Measurements from ENCODE around the gene UROC1. TPM values are rescaled to one million over a fixed set of nuclear protein-coding genes. Genes with fewer than 3 reads are reported as not detected.
A peak's percentile ranks its signal among the peaks of the same experiment; 100 is the strongest.

Gene UROC1
- total RNA-seq, 1 experiment from 2014 or later: not detected

DNA sequence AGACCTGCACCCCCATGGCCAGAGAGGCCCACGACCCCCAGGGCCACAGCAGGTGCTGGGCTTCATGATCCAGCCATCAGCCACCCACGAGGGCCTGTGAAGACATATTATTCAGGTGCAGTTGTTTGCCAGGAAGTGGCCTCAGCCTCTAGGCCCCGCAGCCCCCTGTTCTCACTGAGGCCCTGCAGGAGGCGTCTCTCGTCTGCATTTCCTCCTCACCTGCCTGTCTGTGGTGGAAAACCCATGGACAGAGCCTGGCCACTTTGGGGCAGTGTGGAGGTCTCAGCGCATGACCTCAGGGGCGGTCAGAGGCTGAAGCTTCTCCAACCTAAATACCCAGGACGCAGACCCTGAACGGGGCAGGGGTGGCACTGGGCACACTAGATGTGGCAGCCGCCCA, 18.6 kb downstream of the UROC1 start:
- no peak overlapping the region for H3K4me3 Mint-ChIP-seq (ENCODE audit: unreplicated experiment)
- no peaks in the 10 kb centered on the region for H3K9me3 Mint-ChIP-seq (ENCODE audit: unreplicated experiment)
- Histone ChIP-seq H3K9me3 (no peaks in the 10 kb centered on the region), H3K27me3 (replicated peaks; ENCODE audit: control insufficient read depth, insufficient read depth, low read length) (no peaks in the 10 kb centered on the region), H3K4me3 (ENCODE audit: low read depth, low read length) (no peak overlapping the region), H3K4me1 (no peaks in the 10 kb centered on the region), H3K36me3 (ENCODE audit: control insufficient read depth, insufficient read depth, low read length) (no peaks in the 10 kb centered on the region)
- no peaks in the 10 kb centered on the region for H3K4me1 Mint-ChIP-seq (ENCODE audit: low read depth, unreplicated experiment)
- H3K27ac Mint-ChIP-seq (ENCODE audit: unreplicated experiment): no peak overlapping the region
- intact Hi-C loops (cut with micrococcal nuclease; ENCODE audit: unreplicated experiment): no loop called here
- H3K36me3 Mint-ChIP-seq (ENCODE audit: insufficient read depth, unreplicated experiment): no peaks in the 10 kb centered on the region
- no TSS peak for BruUV-seq (replicated peaks)
- ChIA-PET POLR2A (no interaction called here), CTCF (interaction anchor here (0.7 kb wide), 1 partner anchor 11 kb away, joined by 3 read pairs; no protein-coding TSS in a partner anchor)
- TF ChIP-seq, protein P1, sequence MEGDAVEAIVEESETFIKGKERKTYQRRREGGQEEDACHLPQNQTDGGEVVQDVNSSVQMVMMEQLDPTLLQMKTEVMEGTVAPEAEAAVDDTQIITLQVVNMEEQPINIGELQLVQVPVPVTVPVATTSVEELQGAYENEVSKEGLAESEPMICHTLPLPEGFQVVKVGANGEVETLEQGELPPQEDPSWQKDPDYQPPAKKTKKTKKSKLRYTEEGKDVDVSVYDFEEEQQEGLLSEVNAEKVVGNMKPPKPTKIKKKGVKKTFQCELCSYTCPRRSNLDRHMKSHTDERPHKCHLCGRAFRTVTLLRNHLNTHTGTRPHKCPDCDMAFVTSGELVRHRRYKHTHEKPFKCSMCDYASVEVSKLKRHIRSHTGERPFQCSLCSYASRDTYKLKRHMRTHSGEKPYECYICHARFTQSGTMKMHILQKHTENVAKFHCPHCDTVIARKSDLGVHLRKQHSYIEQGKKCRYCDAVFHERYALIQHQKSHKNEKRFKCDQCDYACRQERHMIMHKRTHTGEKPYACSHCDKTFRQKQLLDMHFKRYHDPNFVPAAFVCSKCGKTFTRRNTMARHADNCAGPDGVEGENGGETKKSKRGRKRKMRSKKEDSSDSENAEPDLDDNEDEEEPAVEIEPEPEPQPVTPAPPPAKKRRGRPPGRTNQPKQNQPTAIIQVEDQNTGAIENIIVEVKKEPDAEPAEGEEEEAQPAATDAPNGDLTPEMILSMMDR (IDR thresholded peaks at IDR 0.05; ENCODE audit: insufficient read depth in 1 of 2, low read depth in 1 of 2, low read length in 1 of 2, severe bottlenecking in 1 of 2, unreplicated experiment in 1 of 2): peak in 1 of 2 experiments; percentile 28
- H3K27me3 Mint-ChIP-seq (ENCODE audit: insufficient read depth, unreplicated experiment): no peaks in the 10 kb centered on the region
- DNase-seq: no peak

DNA sequence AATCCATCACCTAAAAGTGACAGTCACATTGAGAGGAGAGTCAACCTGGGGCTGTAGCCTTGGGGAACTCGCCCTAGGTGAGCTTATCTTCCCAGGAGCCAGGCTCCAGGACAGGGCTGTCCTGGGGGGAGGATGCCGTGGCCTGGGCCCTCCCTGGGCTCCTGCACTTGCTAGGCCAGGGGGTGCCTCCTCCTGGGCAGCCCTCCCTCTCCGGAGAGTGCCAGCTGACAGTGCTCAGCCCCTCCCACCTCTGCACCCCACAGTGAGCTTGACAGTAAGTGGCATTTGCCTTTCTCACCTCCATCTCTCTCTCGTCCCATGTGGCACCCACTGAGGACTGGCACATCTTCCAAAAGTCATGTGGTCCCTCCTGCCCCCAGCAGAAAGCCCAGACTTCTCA, 19.1 kb downstream of the UROC1 start:
- BruUV-seq (replicated peaks): no TSS peak
- H3K27me3 Mint-ChIP-seq (ENCODE audit: insufficient read depth, unreplicated experiment): no peaks in the 10 kb centered on the region
- H3K9me3 ChIP-seq: no peaks in the 10 kb centered on the region
- H3K4me3 ChIP-seq (ENCODE audit: low read depth, low read length): no peak overlapping the region
- DNase-seq: no peak
- POLR2A ChIA-PET: no interaction called here
- no peaks in the 10 kb centered on the region for H3K4me1 ChIP-seq
- H3K9me3 Mint-ChIP-seq (ENCODE audit: unreplicated experiment): no peaks in the 10 kb centered on the region
- H3K4me3 Mint-ChIP-seq (ENCODE audit: unreplicated experiment): no peak overlapping the region
- TF ChIP-seq, protein P1 (IDR thresholded peaks at IDR 0.05; ENCODE audit: insufficient read depth in 1 of 2, low read depth in 1 of 2, low read length in 1 of 2, severe bottlenecking in 1 of 2, unreplicated experiment in 1 of 2): no peak
- H3K27ac Mint-ChIP-seq (ENCODE audit: unreplicated experiment): no peak overlapping the region
- intact Hi-C loops (cut with micrococcal nuclease; ENCODE audit: unreplicated experiment): no loop called here
- H3K36me3 Mint-ChIP-seq (ENCODE audit: insufficient read depth, unreplicated experiment): no peaks in the 10 kb centered on the region
- CTCF ChIA-PET: interaction anchor here (0.7 kb wide), 1 partner anchor 11 kb away, joined by 3 read pairs; no protein-coding TSS in a partner anchor
- H3K36me3 ChIP-seq (ENCODE audit: control insufficient read depth, insufficient read depth, low read length): no peaks in the 10 kb centered on the region
- no peaks in the 10 kb centered on the region for H3K4me1 Mint-ChIP-seq (ENCODE audit: low read depth, unreplicated experiment)
- H3K27me3 ChIP-seq (replicated peaks; ENCODE audit: control insufficient read depth, insufficient read depth, low read length): no peaks in the 10 kb centered on the region

DNA sequence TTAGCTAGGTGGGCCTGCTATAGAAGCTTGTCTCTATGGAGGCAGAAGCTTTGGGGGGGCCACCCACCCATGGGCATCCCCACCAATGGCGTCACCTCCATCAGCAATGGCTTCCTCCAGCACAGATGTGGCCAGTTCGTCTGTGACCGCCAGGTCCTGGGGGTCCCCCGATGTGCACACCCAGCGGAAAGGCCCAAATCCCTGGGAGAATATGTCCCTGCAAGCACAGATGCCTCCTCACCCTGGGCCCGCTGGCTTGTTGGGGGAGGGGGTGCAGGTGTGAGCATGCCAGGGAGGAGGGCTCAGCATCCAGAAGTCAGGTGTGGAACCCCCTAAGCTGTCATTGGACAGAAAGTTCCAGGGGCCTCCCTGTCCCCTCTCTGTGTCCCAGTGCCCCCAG, 19.6 kb downstream of the UROC1 start:
- intact Hi-C loops (cut with micrococcal nuclease; ENCODE audit: unreplicated experiment): no loop called here
- Mint-ChIP-seq H3K4me3 (ENCODE audit: unreplicated experiment) (no peak overlapping the region), H3K36me3 (ENCODE audit: insufficient read depth, unreplicated experiment) (no peaks in the 10 kb centered on the region), H3K4me1 (ENCODE audit: low read depth, unreplicated experiment) (no peaks in the 10 kb centered on the region), H3K27ac (ENCODE audit: unreplicated experiment) (no peak overlapping the region), H3K27me3 (ENCODE audit: insufficient read depth, unreplicated experiment) (no peaks in the 10 kb centered on the region), H3K9me3 (ENCODE audit: unreplicated experiment) (no peaks in the 10 kb centered on the region)
- ChIA-PET CTCF (interaction anchor here (0.7 kb wide), 1 partner anchor 12 kb away, joined by 3 read pairs; no protein-coding TSS in a partner anchor), POLR2A (no interaction called here)
- DNase-seq: no peak
- no peaks in the 10 kb centered on the region for H3K4me1 ChIP-seq
- H3K36me3 ChIP-seq (ENCODE audit: control insufficient read depth, insufficient read depth, low read length): no peaks in the 10 kb centered on the region
- H3K9me3 ChIP-seq: no peaks in the 10 kb centered on the region
- H3K4me3 ChIP-seq (ENCODE audit: low read depth, low read length): no peak overlapping the region
- no peaks in the 10 kb centered on the region for H3K27me3 ChIP-seq (replicated peaks; ENCODE audit: control insufficient read depth, insufficient read depth, low read length)
- BruUV-seq (replicated peaks): no TSS peak
- TF ChIP-seq, protein P1 (IDR thresholded peaks at IDR 0.05; ENCODE audit: insufficient read depth in 1 of 2, low read depth in 1 of 2, low read length in 1 of 2, severe bottlenecking in 1 of 2, unreplicated experiment in 1 of 2): no peak

All from Caco-2 (cell line).